ENCODE data around the gene VAV3. TPM values are rescaled to one million over a fixed set of nuclear protein-coding genes. Genes with fewer than 3 reads are reported as not detected.

The VAV3 gene
- total and polyA plus RNA-seq, 10 of the 15 experiments (the other 5 are each of a cell fraction or from before 2014, with no cell fraction given), result 0.84 to 5.5 (median 3.4) TPM

DNA sequence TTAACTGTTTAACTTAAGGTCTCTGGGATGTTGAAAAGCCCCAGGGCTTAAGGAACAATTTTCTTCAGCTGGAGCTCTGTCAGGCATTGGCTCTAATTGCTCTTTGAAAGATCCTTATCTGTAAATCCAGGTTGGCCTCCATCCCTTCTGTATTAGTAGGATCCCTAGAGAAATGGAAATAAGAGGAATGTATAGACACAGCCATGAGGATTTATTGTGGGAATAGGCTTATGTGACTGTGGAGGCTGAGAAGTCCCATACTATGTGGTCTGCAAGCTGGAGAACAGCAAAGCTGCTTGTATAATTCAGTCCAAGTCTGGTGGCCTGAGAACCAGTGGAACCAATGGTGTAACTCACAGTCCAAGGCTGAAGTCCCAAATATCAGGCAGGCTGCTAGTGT lies 47.6 kb upstream of the VAV3 start:
- Histone ChIP-seq H3K4me1 (ENCODE audit: control insufficient read depth, insufficient read depth, low read length) (peaks cover 9% of the 10 kb centered on the region), H3K36me3 (ENCODE audit: control insufficient read depth in 2 of 2, insufficient read depth in 2 of 2, low read length in 1 of 2) (no peaks in the 10 kb centered on the region), H3K4me3 (no peak overlapping the region), H3K27me3 (replicated peaks in 1 of 2; ENCODE audit: control insufficient read depth in 2 of 2, insufficient read depth in 2 of 2, low read length in 1 of 2) (no peaks in the 10 kb centered on the region), H3K27ac (ENCODE audit: control insufficient read depth, insufficient read depth) (no peak overlapping the region), H3K79me2 (ENCODE audit: control insufficient read depth, insufficient read depth, low read length) (no peaks in the 10 kb centered on the region), H3K4me2 (ENCODE audit: control insufficient read depth, insufficient read depth) (no peak overlapping the region), H4K20me1 (ENCODE audit: control insufficient read depth, insufficient read depth) (no peaks in the 10 kb centered on the region), H3K9ac (ENCODE audit: control insufficient read depth, insufficient read depth, low read length) (no peak overlapping the region), H3K9me3 (replicated peaks; ENCODE audit: control insufficient read depth, insufficient read depth, low read length) (no peaks in the 10 kb centered on the region), H2AFZ (ENCODE audit: control insufficient read depth, low read depth, low read length) (no peak overlapping the region)
- intact Hi-C loops (cut with micrococcal nuclease; ENCODE audit: unreplicated experiment), result loop anchor here (5.0 kb wide), 1 partner anchor 115 kb away; no protein-coding TSS in a partner anchor
- ChIA-PET RAD21 (ENCODE audit: unreplicated experiment) (no interaction called here), SMC1A (ENCODE audit: uncharacterized antibody, unreplicated experiment) (interaction anchor here (1.2 kb wide), 1 partner anchor 19 kb away, joined by 3 read pairs; no protein-coding TSS in a partner anchor), CTCF (interaction anchor here (1.1 kb wide), 1 partner anchor 230 kb away, joined by 4 read pairs; no protein-coding TSS in a partner anchor), POLR2A (no interaction called here)
- FAIRE-seq (no peak), DNase-seq (ENCODE audit: low read depth, low spot score) (no peak), ATAC-seq (no peak)
- no TSS peak for BruUV-seq (replicated peaks)
- in situ Hi-C loops (cut with MboI), result no loop called here
- TF ChIP-seq POLR2A (IDR thresholded peaks at IDR 0.05; ENCODE audit: low read depth, low read length) (no peak), PAX8 (IDR thresholded peaks at IDR 0.05) (no peak), BACH1 (IDR thresholded peaks at IDR 0.05; ENCODE audit: borderline replicate concordance) (no peak), USF1 (IDR thresholded peaks at IDR 0.05; ENCODE audit: borderline replicate concordance, extremely low read length, insufficient read depth, low read depth, low read length) (no peak), ZSCAN29 (IDR thresholded peaks at IDR 0.05) (no peak), SIX5 (IDR thresholded peaks at IDR 0.05; ENCODE audit: low read depth, low read length, severe bottlenecking) (no peak), IRF5 (IDR thresholded peaks at IDR 0.05; ENCODE audit: borderline replicate concordance) (no peak), CBX3 (IDR thresholded peaks at IDR 0.05; ENCODE audit: borderline replicate concordance, low read depth) (no peak), HCFC1 (IDR thresholded peaks at IDR 0.05; ENCODE audit: low read length) (no peak), ASH2L (IDR thresholded peaks at IDR 0.05; ENCODE audit: borderline replicate concordance, low read depth) (no peak), TCF3 (IDR thresholded peaks at IDR 0.05; ENCODE audit: borderline replicate concordance, insufficient read depth, low read depth, low read length) (no peak), MEF2B (IDR thresholded peaks at IDR 0.05; ENCODE audit: partially characterized antibody, poor library complexity, severe bottlenecking) (no peak)

Measured in GM12878 (cell line).